ENCODE measurements around the gene PPP1R9B.

Gene PPP1R9B, protein sequence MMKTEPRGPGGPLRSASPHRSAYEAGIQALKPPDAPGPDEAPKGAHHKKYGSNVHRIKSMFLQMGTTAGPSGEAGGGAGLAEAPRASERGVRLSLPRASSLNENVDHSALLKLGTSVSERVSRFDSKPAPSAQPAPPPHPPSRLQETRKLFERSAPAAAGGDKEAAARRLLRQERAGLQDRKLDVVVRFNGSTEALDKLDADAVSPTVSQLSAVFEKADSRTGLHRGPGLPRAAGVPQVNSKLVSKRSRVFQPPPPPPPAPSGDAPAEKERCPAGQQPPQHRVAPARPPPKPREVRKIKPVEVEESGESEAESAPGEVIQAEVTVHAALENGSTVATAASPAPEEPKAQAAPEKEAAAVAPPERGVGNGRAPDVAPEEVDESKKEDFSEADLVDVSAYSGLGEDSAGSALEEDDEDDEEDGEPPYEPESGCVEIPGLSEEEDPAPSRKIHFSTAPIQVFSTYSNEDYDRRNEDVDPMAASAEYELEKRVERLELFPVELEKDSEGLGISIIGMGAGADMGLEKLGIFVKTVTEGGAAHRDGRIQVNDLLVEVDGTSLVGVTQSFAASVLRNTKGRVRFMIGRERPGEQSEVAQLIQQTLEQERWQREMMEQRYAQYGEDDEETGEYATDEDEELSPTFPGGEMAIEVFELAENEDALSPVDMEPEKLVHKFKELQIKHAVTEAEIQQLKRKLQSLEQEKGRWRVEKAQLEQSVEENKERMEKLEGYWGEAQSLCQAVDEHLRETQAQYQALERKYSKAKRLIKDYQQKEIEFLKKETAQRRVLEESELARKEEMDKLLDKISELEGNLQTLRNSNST

GRCh38 chr17:50150354-50151040 lies at the start of gene PPP1R9B:
Gene PPP1R9B (minus strand): TSS chr17:50150677. CDS start chr17:50150513, 164 bp downstream.
- DNase-seq (ENCODE audit: low spot score) = no peak

GRCh38 chr17:50199803-50200456 lies 49.5 kb upstream of the PPP1R9B start:
- peak; percentile 70 for DNase-seq (ENCODE audit: low spot score)

DNA sequence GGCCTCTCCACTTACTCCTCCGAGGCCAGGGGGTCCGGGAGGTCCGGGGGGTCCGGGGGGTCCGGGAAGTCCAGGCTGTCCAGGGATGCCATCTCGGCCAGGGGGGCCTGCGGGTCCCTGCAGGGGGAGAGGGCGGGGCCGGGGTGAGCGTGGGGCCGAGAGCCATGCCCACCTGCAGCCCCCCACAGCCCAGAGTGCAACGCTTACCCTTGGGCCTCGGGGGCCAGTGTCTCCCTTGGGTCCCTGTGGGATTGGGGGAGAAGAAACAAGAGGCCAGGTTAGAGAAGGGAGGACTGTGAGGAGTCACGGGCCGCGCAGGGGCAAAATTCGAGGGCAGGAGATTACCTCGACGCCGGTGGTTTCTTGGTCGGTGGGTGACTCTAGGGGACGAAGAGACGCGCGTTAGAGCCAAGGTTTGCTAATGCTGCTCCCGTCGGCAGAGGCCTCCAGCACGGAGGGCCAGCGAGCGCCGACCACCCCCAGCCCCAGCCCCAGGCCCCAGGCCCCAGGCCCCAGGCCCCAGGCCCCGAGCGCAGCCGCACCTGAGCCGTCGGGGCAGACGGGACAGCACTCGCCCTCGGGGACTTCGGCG lies 48.8 kb upstream of the PPP1R9B start:
- DNase-seq (ENCODE audit: low spot score) = no peak

- peak; percentile 40 for DNase-seq (ENCODE audit: low spot score)
Observed at GRCh38 chr17:50198026-50198669, 47.7 kb upstream of the PPP1R9B start.

DNA sequence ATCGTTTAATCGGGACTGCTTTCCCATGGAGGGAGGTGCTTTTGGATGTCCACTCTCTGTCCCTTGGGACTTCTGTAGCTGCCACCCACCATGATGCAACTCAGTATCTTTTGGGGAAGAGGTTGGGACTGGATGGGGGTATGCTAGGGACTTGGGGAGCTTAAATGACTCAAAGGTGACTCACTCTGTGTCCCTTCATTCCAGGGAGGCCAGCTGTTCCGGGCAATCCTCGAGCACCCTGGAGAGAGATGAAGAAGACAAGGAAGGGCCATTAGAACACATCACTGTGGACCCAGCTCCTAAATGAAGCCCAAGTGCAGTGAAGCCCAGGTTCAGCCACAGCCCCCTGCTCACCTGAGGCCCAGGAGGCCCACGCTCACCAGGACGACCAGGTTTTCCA lies 46.3 kb upstream of the PPP1R9B start:
- DNase-seq (ENCODE audit: low spot score) = no peak

DNA sequence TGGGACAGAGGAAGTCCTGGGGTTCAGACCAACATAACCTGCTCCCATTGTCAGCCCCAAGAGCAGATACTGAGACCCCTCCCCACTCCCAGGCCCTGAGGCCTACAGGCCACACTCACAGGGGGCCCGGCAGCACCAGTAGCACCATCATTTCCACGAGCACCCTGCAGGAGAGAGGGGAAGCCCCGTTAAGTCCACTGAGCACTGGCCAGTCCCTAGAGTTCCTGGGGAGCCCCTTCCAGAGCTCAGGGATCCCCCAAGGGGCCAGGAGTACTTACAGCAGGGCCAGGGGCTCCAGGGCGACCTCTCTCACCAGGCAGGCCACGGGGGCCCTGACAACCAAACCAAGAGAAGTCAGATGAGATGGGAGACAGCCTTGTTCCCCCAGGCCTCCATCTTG lies 45.6 kb upstream of the PPP1R9B start:
- DNase-seq (ENCODE audit: low spot score) = no peak

DNA sequence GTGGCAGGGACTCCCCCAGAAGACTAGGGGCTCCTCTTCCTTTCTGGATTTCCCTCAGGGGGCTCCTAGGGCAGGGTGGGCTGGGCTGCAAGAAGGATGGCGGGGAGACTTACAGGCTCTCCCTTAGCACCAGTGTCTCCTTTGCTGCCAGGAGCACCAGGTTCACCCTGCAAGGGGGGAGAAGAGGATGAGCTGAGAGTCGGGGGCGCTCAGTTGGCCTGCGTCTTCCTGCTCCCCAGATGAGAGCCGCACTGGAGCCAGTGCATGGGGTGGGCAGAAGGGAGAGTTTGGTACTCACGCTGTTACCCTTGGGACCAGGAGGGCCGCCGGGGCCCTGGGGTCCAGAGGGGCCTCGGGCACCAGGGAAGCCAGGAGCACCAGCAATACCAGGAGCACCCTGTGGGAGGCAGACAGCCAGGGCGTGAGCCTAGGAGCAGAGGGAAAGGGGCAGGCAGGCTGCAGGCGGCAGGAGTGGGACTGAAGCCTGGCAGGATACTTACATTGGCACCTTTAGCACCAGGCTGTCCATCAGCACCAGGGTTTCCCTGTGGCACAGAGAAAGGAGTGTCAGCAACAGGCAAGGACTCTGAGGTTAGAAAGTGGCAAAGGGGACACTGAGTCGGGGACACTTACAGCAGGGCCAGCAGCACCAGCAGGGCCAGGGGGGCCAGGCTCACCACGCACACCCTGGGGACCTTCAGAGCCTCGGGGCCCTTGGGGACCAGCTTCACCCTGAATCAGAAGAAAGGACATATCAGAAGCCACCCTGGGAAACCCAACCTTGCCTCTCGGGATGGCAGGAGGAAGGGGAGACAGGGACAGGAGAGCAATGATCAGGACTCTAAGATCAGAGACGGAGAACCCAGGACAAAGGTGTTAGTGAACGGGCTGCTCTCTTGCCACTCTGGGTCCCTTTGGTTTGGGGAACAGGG lies 44.7 kb upstream of the PPP1R9B start:
- no peak for DNase-seq (ENCODE audit: low spot score)

GRCh38 chr17:50194140-50194933 lies 43.9 kb upstream of the PPP1R9B start:
- no peak for DNase-seq (ENCODE audit: low spot score)

- no peak for DNase-seq (ENCODE audit: low spot score)
Observed at GRCh38 chr17:50192618-50193291, 42.3 kb upstream of the PPP1R9B start.

GRCh38 chr17:50192144-50192617 lies 41.7 kb upstream of the PPP1R9B start:
- DNase-seq (ENCODE audit: low spot score) = no peak

- no peak for DNase-seq (ENCODE audit: low spot score)
Observed at GRCh38 chr17:50191359-50192143, 41.1 kb upstream of the PPP1R9B start.

- no peak for DNase-seq (ENCODE audit: low spot score)
Observed at GRCh38 chr17:50190603-50191358, 40.3 kb upstream of the PPP1R9B start.

GRCh38 chr17:50190293-50190602 lies 39.8 kb upstream of the PPP1R9B start:
- no peak for DNase-seq (ENCODE audit: low spot score)

GRCh38 chr17:50189550-50190292 lies 39.2 kb upstream of the PPP1R9B start:
- DNase-seq (ENCODE audit: low spot score) = no peak

- DNase-seq (ENCODE audit: low spot score) = no peak
Observed at GRCh38 chr17:50188921-50189549, 38.6 kb upstream of the PPP1R9B start.

GRCh38 chr17:50188531-50188920 lies 38.0 kb upstream of the PPP1R9B start:
- no peak for DNase-seq (ENCODE audit: low spot score)

Measured in CD4-positive, alpha-beta T cell treated with Interleukin-6 at 100 ng/mL for 8 hours (primary cell).